HG03066 (cell line): Measurements from ENCODE around the gene MDM2.
"Not testable (repeated sequence)": the region's sequence is repeated elsewhere in the genome, so short reads cannot be mapped to it uniquely, and the experiment has no call there.

Experiments used
- ATAC-seq: cut with Tn5 transposase; IDR thresholded peaks from one replicate; pipeline ENCODE4 v1.9.1; 2021; ENCODE audit warnings: low read depth; ENCODE audit not compliant: unreplicated experiment

MDM2 gene

GRCh38 chr12:68804657-68805591 lies 3.1 kb upstream of the MDM2 start:
- no peak for ATAC-seq

- ATAC-seq = no peak
These were observed 2.3 kb upstream of the MDM2 start for GRCh38 chr12:68805592-68806120.

DNA sequence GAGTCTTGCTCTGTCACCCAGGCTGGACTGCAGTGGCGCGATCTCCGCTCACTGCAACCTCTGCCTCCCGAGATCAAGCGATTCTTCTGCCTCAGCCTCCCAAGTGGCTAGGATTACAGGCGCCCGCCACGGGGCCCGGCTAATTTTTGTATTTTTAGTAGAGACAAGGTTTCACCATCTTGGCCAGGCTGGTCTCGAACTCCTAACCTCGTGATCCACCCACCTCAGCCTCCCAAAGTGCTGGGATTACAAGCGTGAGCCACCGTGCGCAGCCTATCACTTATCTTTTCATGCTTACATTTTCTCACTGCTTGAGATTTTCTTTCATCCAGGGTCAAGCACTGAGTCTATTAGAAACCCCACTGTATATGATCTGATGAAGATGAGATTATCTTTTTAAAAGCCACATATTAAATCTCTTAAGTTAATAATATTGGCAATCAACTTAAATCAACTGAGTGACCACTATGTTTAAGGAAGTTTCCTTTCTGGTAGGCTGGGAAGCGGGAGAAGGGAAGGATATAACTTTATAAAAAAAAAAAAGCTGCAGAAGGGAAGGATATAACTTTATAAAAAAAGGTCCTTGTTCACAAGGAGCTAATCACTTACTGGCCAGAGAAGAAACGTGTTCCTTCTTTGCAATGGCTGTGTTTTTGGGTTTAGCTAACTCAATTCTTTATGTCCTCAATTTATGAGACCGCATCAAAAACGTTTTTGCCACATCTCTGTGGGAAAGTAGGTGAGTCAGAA lies 1.3 kb upstream of the MDM2 start:
- ATAC-seq = no peak

- ATAC-seq = not testable (repeated sequence)
These were observed 752 bp upstream of the MDM2 start for GRCh38 chr12:68807274-68807575.

DNA sequence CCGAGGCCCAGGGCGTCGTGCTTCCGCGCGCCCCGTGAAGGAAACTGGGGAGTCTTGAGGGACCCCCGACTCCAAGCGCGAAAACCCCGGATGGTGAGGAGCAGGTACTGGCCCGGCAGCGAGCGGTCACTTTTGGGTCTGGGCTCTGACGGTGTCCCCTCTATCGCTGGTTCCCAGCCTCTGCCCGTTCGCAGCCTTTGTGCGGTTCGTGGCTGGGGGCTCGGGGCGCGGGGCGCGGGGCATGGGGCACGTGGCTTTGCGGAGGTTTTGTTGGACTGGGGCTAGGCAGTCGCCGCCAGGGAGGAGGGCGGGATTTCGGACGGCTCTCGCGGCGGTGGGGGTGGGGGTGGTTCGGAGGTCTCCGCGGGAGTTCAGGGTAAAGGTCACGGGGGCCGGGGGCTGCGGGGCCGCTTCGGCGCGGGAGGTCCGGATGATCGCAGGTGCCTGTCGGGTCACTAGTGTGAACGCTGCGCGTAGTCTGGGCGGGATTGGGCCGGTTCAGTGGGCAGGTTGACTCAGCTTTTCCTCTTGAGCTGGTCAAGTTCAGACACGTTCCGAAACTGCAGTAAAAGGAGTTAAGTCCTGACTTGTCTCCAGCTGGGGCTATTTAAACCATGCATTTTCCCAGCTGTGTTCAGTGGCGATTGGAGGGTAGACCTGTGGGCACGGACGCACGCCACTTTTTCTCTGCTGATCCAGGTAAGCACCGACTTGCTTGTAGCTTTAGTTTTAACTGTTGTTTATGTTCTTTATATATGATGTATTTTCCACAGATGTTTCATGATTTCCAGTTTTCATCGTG lies 612 bp downstream of the MDM2 start:
- ATAC-seq = peak; percentile 52

- no peak for ATAC-seq
These were observed 1.4 kb downstream of the MDM2 start for GRCh38 chr12:68809190-68810026.

DNA sequence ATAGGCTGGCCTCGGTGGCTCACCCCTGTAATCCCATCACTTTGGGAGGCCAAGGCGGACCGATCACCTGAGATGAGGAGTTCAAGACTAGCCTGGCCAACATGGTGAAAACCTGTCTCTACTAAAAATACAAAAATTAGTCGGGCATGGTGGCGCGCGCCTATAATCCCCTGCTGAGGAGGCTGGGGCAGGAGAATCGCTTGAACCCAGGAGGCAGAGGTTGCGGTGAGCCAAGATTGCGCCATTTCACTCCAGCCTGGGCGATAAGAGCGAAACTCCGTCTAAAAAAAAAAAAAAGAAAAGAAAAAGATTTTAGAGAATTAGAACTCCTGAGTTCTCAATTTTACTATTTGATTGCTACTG lies 2.0 kb downstream of the MDM2 start:
- ATAC-seq = not testable (repeated sequence)

DNA sequence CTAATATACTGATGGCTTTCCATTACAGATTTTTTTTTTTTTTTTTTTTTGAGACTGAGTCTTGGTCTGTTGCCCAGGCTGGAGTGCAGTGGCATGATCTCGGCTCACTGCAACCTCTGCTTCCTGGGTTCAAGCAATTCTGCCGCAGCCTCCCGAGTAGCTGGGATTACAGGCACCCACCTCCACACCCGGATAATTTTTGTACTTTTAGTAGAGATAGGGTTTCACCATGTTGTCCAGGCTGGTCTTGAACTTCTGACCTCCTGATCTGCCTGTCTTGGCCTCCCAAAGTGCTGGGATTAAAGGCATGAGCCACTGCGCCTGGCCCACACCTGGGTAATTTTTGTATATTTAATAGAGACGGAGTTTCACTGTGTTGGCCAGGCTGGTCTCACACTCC lies 3.6 kb downstream of the MDM2 start:
- ATAC-seq = not testable (repeated sequence)

- no peak for ATAC-seq
These were observed 4.7 kb downstream of the MDM2 start for GRCh38 chr12:68812553-68813241.

- ATAC-seq = no peak
These were observed 5.2 kb downstream of the MDM2 start for GRCh38 chr12:68813242-68813593.

- ATAC-seq = no peak
These were observed 6.7 kb downstream of the MDM2 start for GRCh38 chr12:68814490-68815231.

GRCh38 chr12:68815232-68815927 lies 7.4 kb downstream of the MDM2 start:
- no peak for ATAC-seq

- ATAC-seq = no peak
These were observed 8.2 kb downstream of the MDM2 start for GRCh38 chr12:68815928-68816800.

DNA sequence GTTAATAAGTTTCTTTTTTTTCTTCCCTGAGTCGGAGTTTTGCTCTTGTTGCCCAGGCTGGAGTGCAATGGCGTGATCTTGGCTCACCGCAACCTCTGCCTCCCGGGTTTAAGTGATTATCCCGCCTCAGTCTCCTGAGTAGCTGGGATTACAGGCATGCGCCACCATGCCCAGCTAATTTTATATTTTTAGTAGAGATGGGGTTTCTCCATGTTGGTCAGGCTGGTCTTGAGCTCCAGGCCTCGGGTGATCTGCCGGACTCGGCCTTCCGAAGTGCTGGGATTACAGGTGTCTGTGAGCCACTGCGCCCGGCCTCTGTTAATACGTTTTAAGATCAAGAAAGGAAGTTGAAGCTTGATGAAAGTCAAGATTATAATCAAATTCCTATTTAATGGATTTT lies 11.5 kb downstream of the MDM2 start:
- ATAC-seq = not testable (repeated sequence)

DNA sequence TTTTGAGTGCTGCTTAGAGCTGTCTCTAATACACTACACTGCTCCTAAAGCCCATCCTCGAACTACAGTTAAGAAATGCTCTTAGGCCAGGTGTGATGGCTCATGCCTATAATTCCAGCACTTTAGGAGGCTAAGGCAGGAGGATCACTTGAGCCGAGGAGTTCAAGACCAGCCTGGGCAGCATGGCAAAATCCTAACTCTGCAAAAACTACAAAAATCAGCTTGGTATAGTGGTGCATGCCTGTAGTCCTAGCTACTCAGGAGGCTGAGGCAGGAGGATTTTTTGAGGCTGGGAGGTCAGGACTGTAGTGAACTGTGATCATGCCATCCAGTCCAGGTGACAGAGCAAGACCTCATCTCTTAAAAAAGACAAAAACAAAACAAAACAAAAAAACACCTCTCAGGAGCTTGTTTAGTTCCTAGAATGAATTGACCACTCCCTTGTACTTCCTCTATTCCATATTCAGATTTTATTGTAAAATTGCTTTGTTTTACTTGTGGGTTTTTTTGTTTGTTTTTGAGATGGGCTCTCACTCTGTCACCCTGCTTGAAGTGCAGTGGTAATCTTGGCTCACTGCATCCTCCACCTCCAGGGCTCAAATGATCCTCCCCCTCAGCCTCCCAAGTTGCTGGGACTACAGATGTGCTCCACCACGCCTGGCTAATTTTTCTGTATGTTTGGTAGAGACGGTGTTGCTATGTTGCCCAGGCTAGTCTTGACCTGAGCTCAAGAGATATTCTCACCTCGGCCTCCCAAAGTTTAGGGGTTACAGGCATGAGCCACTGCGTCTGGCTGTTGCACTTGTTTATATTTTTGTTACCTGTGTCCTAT lies 13.6 kb downstream of the MDM2 start:
- no peak for ATAC-seq

DNA sequence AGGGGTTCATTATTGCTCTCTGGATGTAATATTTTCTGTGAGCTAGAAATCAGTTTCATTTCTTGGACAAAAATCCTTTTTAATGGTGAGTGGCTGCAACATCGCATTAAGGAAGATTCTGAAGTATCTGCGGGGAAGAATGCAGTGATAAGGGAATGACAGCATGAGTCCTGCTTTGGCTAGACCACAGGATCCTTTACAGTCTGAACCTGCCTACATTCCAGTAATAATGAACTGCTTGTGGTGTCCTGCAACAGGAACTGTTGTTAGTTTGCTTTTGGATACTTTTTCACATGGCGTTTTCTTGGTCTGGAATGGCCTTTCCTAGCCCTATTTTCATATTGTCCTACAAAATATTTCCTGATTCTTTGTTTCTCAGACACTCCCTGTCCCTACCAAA lies 15.7 kb downstream of the MDM2 start:
- ATAC-seq = no peak
